ENCODE results near the gene CLOCK.

GRCh38 chr4:55410431-55410830, 136.3 kb downstream of the CLOCK start:
- TF ChIP-seq, protein P1, sequence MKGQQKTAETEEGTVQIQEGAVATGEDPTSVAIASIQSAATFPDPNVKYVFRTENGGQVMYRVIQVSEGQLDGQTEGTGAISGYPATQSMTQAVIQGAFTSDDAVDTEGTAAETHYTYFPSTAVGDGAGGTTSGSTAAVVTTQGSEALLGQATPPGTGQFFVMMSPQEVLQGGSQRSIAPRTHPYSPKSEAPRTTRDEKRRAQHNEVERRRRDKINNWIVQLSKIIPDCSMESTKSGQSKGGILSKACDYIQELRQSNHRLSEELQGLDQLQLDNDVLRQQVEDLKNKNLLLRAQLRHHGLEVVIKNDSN (IDR thresholded peaks at IDR 0.05) = no peak
- TF ChIP-seq YY1 (IDR thresholded peaks at IDR 0.05; ENCODE audit: low read depth) (no peak), MAX (IDR thresholded peaks at IDR 0.05) (no peak), NFIC (IDR thresholded peaks at IDR 0.05) (no peak), CREB1 (IDR thresholded peaks at IDR 0.05; ENCODE audit: low read depth) (no peak), RAD21 (IDR thresholded peaks at IDR 0.05; ENCODE audit: low read depth) (no peak), EGR1 (IDR thresholded peaks at IDR 0.05) (no peak), CEBPB (IDR thresholded peaks at IDR 0.05) (no peak), EP300 (IDR thresholded peaks at IDR 0.05; ENCODE audit: borderline replicate concordance) (no peak)
- TF ChIP-seq, protein P2, sequence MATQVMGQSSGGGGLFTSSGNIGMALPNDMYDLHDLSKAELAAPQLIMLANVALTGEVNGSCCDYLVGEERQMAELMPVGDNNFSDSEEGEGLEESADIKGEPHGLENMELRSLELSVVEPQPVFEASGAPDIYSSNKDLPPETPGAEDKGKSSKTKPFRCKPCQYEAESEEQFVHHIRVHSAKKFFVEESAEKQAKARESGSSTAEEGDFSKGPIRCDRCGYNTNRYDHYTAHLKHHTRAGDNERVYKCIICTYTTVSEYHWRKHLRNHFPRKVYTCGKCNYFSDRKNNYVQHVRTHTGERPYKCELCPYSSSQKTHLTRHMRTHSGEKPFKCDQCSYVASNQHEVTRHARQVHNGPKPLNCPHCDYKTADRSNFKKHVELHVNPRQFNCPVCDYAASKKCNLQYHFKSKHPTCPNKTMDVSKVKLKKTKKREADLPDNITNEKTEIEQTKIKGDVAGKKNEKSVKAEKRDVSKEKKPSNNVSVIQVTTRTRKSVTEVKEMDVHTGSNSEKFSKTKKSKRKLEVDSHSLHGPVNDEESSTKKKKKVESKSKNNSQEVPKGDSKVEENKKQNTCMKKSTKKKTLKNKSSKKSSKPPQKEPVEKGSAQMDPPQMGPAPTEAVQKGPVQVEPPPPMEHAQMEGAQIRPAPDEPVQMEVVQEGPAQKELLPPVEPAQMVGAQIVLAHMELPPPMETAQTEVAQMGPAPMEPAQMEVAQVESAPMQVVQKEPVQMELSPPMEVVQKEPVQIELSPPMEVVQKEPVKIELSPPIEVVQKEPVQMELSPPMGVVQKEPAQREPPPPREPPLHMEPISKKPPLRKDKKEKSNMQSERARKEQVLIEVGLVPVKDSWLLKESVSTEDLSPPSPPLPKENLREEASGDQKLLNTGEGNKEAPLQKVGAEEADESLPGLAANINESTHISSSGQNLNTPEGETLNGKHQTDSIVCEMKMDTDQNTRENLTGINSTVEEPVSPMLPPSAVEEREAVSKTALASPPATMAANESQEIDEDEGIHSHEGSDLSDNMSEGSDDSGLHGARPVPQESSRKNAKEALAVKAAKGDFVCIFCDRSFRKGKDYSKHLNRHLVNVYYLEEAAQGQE (IDR thresholded peaks at IDR 0.05; ENCODE audit: low read depth) = no peak

All from Ishikawa (cell line).